Panc1 (cell line): ENCODE measurements around the gene PLA2G1B. TPM values are rescaled to one million over a fixed set of nuclear protein-coding genes. Genes with fewer than 3 reads are reported as not detected.
A peak's percentile ranks its signal among the peaks of the same experiment; 100 is the strongest.

ENCODE experiments used
- ATAC-seq: fragments of 200-7000 bp; cut with Tn5 transposase; 2 replicates; pipeline ENCODE4 v1.9.1; 2020; ENCODE audit warnings: mild to moderate bottlenecking, moderate library complexity
- BruUV-seq: library from RNA; stranded (reverse); fragments of 400-500 nt; replicated peaks from 2 replicates; lab custom pipeline; 2021; lab: Mats Ljungman, UMichigan
- CTCF ChIA-PET: fragments of 300-600 bp; sonication (Branson Sonifier 250); formaldehyde crosslinking; loops from one replicate; lab custom pipeline; 2022; ENCODE audit warnings: antibody characterized with exemption; lab: Charles Lee
- POLR2A ChIA-PET: fragments of 300-600 bp; sonication (Branson Sonifier 250); formaldehyde crosslinking; loops from one replicate; lab custom pipeline; 2022; ENCODE audit warnings: antibody characterized with exemption; lab: Charles Lee
- DNase-seq: peaks from one replicate; pipeline ENCODE4 v3.0.0-alpha.2; 2010; ENCODE audit warnings: low read depth, low spot score
- H3K27ac ChIP-seq: 2 replicates; pipeline ENCODE4 v1.5.1; 2011; ENCODE audit warnings: mild to moderate bottlenecking, low read length, inconsistent platforms
- H3K27me3 ChIP-seq: fragments of 200-500 bp; sonication (Bioruptor generic); 2 replicates; pipeline ENCODE4 v1.6.0; 2014; ENCODE audit warnings: low read length, inconsistent platforms; ENCODE audit not compliant: control insufficient read depth, insufficient read depth
- H3K36me3 ChIP-seq: fragments of 200-500 bp; sonication (Bioruptor generic); 2 replicates; pipeline ENCODE4 v1.5.1; 2014; ENCODE audit warnings: inconsistent platforms, mild to moderate bottlenecking, low read length, moderate library complexity; ENCODE audit not compliant: control insufficient read depth, insufficient read depth
- H3K4me1 ChIP-seq: 2 replicates; pipeline ENCODE4 v1.5.1; 2011; ENCODE audit warnings: inconsistent platforms, mild to moderate bottlenecking, low read length, moderate library complexity; ENCODE audit not compliant: control insufficient read depth, insufficient read depth
- H3K4me3 ChIP-seq, 2 experiments: 2 replicates each; pipeline ENCODE4 v1.5.1; 2011 to 2012; ENCODE audit warnings: low read depth in 2 of 2, low read length in 2 of 2, mild to moderate bottlenecking in 2 of 2, inconsistent platforms in 1 of 2, moderate library complexity in 1 of 2
- H3K9me3 ChIP-seq: fragments of 200-500 bp; sonication (Bioruptor generic); 2 replicates; pipeline ENCODE4 v1.5.1; 2014; ENCODE audit warnings: low read depth, mild to moderate bottlenecking, inconsistent platforms, low read length, moderate library complexity; ENCODE audit not compliant: control insufficient read depth, insufficient read depth
- POLR2AphosphoS5 ChIP-seq: IDR thresholded peaks from 2 replicates; pipeline ENCODE4 v1.6.1; 2012; ENCODE audit warnings: mild to moderate bottlenecking, low read depth, low read length, moderate library complexity
- SIN3A ChIP-seq: IDR thresholded peaks from 2 replicates; pipeline ENCODE4 v1.6.1; 2012; ENCODE audit warnings: low read depth, mild to moderate bottlenecking, low read length, moderate library complexity, borderline replicate concordance; ENCODE audit not compliant: insufficient read depth
- TCF7L2 ChIP-seq: IDR thresholded peaks from 2 replicates; pipeline ENCODE4 v1.6.1; 2011; ENCODE audit warnings: mild to moderate bottlenecking, low read depth, low read length, inconsistent platforms
- in situ Hi-C: cut with HindIII; loops from 2 replicates; pipeline ENCODE4 v1.10.0; 2016; ENCODE audit warnings: low sequenced_read_pairs, low pct_unique_long_range_greater_than_20kb
- intact Hi-C: fragments of 100-400 bp; cut with micrococcal nuclease; formaldehyde crosslinking; loops from one replicate; pipeline ENCODE4 v1.10.0; 2022; ENCODE audit not compliant: unreplicated experiment
- total RNA-seq: library from RNA; stranded (reverse); gene quantifications from one replicate; pipeline ENCODE4 v1.2.1, GENCODE V29; 2021; ENCODE audit not compliant: unreplicated experiment
- TF ChIP-seq, protein P1 (sequence below), 2 experiments: IDR thresholded peaks; 2 replicates each; pipeline ENCODE4 v1.6.1; 2011 to 2012; ENCODE audit warnings: low read depth in 2 of 2, control low read depth in 1 of 2, low read length in 1 of 2, mild to moderate bottlenecking in 1 of 2, moderate library complexity in 1 of 2; ENCODE audit not compliant: insufficient read depth in 1 of 2
- TF ChIP-seq, protein P2 (sequence below): fragments of 450-650 bp; IDR thresholded peaks from 2 replicates; pipeline ENCODE4 v1.5.1; 2017; ENCODE audit warnings: mild to moderate bottlenecking

Gene PLA2G1B
- total RNA-seq, 1 experiment from 2014 or later = 0.69 TPM

GRCh38 chr12:120368789-120369602 lies 41.4 kb upstream of the PLA2G1B start, which contains the start of gene MSI1:
Gene MSI1, minus strand, starts transcription at chr12:120369164. Its CDS starts 73 bp downstream, at chr12:120369091.
- Histone ChIP-seq H3K4me1 (peaks cover 13% of the 10 kb centered on the region), H3K36me3 (no peaks in the 10 kb centered on the region; the same call in 1 of the 2 replicates), H3K27ac (no peak within 1 kb of the TSS), H3K4me3 (peak within 1 kb of the TSS; percentile 29 to 42), H3K27me3 (peaks cover 18% of the 10 kb centered on the region), H3K9me3 (no peaks in the 10 kb centered on the region)
- ATAC-seq (peak; percentile 54), DNase-seq (no peak)
- no peak for TF ChIP-seq POLR2AphosphoS5
- ChIA-PET POLR2A (no interaction called here), CTCF (no interaction called here)
- BruUV-seq = no TSS peak
- intact Hi-C loops (no loop called here), in situ Hi-C loops (no loop called here)

DNA sequence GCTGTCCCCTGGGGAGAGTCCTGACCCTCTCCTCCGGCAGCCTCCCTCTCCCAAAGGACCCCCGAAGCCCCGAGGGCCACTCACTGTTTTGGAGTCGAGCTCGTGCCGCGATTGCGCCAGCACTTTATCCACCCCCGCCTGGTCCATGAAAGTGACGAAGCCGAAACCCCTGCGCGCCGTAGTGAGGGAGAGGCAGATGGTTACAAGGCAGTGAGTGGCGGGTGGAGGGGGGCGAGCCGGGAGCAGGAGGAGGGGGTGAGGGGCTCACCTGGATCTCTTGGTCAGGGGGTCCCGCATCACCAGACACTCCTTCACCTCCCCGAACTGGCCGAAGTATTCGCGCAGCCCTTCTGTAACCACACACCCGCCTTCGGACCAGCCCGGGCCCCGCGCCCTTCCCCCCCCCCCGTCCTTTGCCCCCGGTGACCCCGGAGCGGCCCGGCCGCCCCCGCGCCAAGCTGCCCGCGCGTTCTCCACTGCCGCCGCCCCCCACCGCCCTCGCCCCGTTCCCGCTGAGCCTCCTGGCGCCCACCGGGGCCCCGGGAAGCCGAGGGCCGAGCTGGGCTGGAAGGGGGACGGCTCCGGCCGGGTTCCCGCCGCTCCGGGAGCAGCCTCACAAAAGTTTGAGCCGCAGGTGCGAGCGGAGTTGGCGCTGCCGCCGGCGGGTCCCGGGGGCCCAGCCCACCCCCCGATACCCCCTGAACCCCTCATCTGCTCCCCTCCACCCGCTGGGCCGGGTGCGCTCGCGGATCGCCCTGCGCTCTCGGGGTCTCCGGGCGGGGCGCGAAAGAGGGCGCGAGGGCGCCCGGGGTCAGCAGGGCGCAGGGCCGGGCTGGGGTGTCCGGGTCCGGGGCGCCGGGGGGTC lies 40.6 kb upstream of the PLA2G1B start:
- Histone ChIP-seq H3K4me3 (peak overlapping the region; percentile 18 to 42; a peak in 3 of 4 replicates), H3K36me3 (no peaks in the 10 kb centered on the region; the same call in 1 of the 2 replicates), H3K27me3 (peaks cover 18% of the 10 kb centered on the region), H3K9me3 (no peaks in the 10 kb centered on the region), H3K4me1 (peaks cover 13% of the 10 kb centered on the region), H3K27ac (no peak overlapping the region)
- TF ChIP-seq TCF7L2 (no peak), SIN3A (no peak), POLR2AphosphoS5 (no peak)
- TF ChIP-seq, protein P1, sequence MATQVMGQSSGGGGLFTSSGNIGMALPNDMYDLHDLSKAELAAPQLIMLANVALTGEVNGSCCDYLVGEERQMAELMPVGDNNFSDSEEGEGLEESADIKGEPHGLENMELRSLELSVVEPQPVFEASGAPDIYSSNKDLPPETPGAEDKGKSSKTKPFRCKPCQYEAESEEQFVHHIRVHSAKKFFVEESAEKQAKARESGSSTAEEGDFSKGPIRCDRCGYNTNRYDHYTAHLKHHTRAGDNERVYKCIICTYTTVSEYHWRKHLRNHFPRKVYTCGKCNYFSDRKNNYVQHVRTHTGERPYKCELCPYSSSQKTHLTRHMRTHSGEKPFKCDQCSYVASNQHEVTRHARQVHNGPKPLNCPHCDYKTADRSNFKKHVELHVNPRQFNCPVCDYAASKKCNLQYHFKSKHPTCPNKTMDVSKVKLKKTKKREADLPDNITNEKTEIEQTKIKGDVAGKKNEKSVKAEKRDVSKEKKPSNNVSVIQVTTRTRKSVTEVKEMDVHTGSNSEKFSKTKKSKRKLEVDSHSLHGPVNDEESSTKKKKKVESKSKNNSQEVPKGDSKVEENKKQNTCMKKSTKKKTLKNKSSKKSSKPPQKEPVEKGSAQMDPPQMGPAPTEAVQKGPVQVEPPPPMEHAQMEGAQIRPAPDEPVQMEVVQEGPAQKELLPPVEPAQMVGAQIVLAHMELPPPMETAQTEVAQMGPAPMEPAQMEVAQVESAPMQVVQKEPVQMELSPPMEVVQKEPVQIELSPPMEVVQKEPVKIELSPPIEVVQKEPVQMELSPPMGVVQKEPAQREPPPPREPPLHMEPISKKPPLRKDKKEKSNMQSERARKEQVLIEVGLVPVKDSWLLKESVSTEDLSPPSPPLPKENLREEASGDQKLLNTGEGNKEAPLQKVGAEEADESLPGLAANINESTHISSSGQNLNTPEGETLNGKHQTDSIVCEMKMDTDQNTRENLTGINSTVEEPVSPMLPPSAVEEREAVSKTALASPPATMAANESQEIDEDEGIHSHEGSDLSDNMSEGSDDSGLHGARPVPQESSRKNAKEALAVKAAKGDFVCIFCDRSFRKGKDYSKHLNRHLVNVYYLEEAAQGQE (IDR thresholded peaks at IDR 0.05; ENCODE audit: insufficient read depth in 1 of 2, low read depth in 2 of 2, low read length in 1 of 2) = no peak
- TF ChIP-seq, protein P2, sequence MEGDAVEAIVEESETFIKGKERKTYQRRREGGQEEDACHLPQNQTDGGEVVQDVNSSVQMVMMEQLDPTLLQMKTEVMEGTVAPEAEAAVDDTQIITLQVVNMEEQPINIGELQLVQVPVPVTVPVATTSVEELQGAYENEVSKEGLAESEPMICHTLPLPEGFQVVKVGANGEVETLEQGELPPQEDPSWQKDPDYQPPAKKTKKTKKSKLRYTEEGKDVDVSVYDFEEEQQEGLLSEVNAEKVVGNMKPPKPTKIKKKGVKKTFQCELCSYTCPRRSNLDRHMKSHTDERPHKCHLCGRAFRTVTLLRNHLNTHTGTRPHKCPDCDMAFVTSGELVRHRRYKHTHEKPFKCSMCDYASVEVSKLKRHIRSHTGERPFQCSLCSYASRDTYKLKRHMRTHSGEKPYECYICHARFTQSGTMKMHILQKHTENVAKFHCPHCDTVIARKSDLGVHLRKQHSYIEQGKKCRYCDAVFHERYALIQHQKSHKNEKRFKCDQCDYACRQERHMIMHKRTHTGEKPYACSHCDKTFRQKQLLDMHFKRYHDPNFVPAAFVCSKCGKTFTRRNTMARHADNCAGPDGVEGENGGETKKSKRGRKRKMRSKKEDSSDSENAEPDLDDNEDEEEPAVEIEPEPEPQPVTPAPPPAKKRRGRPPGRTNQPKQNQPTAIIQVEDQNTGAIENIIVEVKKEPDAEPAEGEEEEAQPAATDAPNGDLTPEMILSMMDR = no peak
- POLR2A ChIA-PET = no interaction called here
- CTCF ChIA-PET = no interaction called here
- in situ Hi-C loops = no loop called here
- no TSS peak for BruUV-seq
- intact Hi-C loops = no loop called here
- no peak for DNase-seq
- no peak for ATAC-seq
